MM.1S (cell line): ENCODE results near the gene EXOC3.

Experiments used
- DNase-seq: peaks from one replicate; pipeline ENCODE4 v3.0.0-alpha.2; 2015
- H2AFZ ChIP-seq: fragments of 300-600 bp; sonication (generic); 2 replicates; pipeline ENCODE4 v1.6.0; 2016; ENCODE audit warnings: antibody characterized with exemption, low read length
- H3F3A ChIP-seq: fragments of 300-600 bp; sonication (generic); 2 replicates; pipeline ENCODE4 v1.6.1; 2016; ENCODE audit warnings: mild to moderate bottlenecking, antibody characterized with exemption, low read length, moderate library complexity, mixed read lengths; ENCODE audit not compliant: insufficient read depth
- H3K27ac ChIP-seq: fragments of 300-600 bp; sonication (generic); 2 replicates; pipeline ENCODE4 v1.5.1; 2016; ENCODE audit warnings: mild to moderate bottlenecking, low read length
- H3K27me3 ChIP-seq: fragments of 300-600 bp; sonication (generic); replicated peaks from 2 replicates; pipeline ENCODE4 v1.6.0; 2016; ENCODE audit warnings: low read length; ENCODE audit not compliant: insufficient read depth
- H3K36me3 ChIP-seq: fragments of 300-600 bp; sonication (generic); replicated peaks from 2 replicates; pipeline ENCODE4 v1.6.1; 2016; ENCODE audit warnings: mild to moderate bottlenecking, low read length, mixed read lengths; ENCODE audit not compliant: insufficient read depth
- H3K4me1 ChIP-seq: fragments of 300-600 bp; sonication (generic); 2 replicates; pipeline ENCODE4 v1.6.1; 2016; ENCODE audit warnings: low read length, mixed read lengths
- H3K4me2 ChIP-seq: fragments of 300-600 bp; sonication (generic); 2 replicates; pipeline ENCODE4 v1.6.0; 2016; ENCODE audit warnings: low read depth, low read length
- H3K4me3 ChIP-seq: fragments of 300-600 bp; sonication (generic); 2 replicates; pipeline ENCODE4 v1.5.1; 2016; ENCODE audit warnings: low read length, mixed read lengths
- H3K79me2 ChIP-seq: fragments of 300-600 bp; sonication (generic); 2 replicates; pipeline ENCODE4 v1.6.1; 2016; ENCODE audit warnings: mixed run types, low read length, mixed read lengths
- H3K9ac ChIP-seq: fragments of 300-600 bp; sonication (generic); 2 replicates; pipeline ENCODE4 v1.6.1; 2016; ENCODE audit warnings: low read length, mixed read lengths
- H3K9me2 ChIP-seq: fragments of 300-600 bp; sonication (generic); replicated peaks from 2 replicates; pipeline ENCODE4 v1.6.1; 2016; ENCODE audit warnings: mild to moderate bottlenecking, low read length, mixed read lengths; ENCODE audit not compliant: insufficient read depth
- H3K9me3 ChIP-seq: fragments of 300-600 bp; sonication (generic); replicated peaks from 2 replicates; pipeline ENCODE4 v1.6.1; 2016; ENCODE audit warnings: mild to moderate bottlenecking, low read length, mixed read lengths; ENCODE audit not compliant: insufficient read depth
- H4K20me1 ChIP-seq: fragments of 300-600 bp; sonication (generic); 2 replicates; pipeline ENCODE4 v1.6.1; 2016; ENCODE audit warnings: mild to moderate bottlenecking, low read length, moderate library complexity, mixed read lengths; ENCODE audit not compliant: insufficient read depth
- EZH2 ChIP-seq: fragments of 300-600 bp; sonication (generic); optimal IDR thresholded peaks from 2 replicates; pipeline ENCODE3; 2017; ENCODE audit warnings: low read depth, mild to moderate bottlenecking, antibody characterized with exemption, low read length, mixed read lengths
- EZH2phosphoT487 ChIP-seq: fragments of 300-600 bp; sonication (generic); IDR thresholded peaks from 2 replicates; pipeline ENCODE4 v1.6.1; 2018; ENCODE audit warnings: antibody characterized with exemption, low read length
- TF ChIP-seq, protein P1 (sequence below): fragments of 300-600 bp; sonication (generic); IDR thresholded peaks from 2 replicates; pipeline ENCODE4 v1.5.1; 2016; ENCODE audit warnings: antibody characterized with exemption, low read length, mixed read lengths

The EXOC3 gene

DNA sequence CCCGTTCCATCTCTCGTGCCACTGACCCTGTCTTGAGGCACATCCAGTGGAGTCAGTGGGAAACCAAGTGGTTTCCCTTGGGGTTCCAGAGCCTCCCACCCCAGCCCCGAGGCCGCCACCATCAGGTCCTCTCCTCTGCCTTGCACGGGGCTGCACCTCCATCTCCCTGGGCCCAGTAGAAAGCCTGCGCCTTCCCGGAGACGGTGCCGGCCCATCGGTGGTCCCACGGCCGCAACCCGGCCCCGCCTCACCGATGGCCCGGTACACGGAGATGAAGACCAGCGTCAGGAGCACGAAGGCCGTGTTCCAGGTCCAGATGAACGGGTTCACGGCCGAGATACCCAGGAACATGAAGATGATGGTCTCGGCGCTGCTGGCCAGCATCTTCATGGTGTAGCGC is 40.0 kb downstream of the EXOC3 start:
- no peak for DNase-seq
- Histone ChIP-seq H3K36me3 (no peaks in the 10 kb centered on the region), H3K4me1 (no peaks in the 10 kb centered on the region), H3K9me3 (no peaks in the 10 kb centered on the region), H3K9me2 (no peaks in the 10 kb centered on the region), H3K4me3 (no peak overlapping the region), H3K27me3 (peaks cover 63% of the 10 kb centered on the region), H3K27ac (no peak overlapping the region), H4K20me1 (no peaks in the 10 kb centered on the region), H2AFZ (no peak overlapping the region), H3K9ac (no peak overlapping the region), H3K79me2 (no peaks in the 10 kb centered on the region), H3F3A (no peaks in the 10 kb centered on the region), H3K4me2 (no peak overlapping the region)
- TF ChIP-seq, protein P1, sequence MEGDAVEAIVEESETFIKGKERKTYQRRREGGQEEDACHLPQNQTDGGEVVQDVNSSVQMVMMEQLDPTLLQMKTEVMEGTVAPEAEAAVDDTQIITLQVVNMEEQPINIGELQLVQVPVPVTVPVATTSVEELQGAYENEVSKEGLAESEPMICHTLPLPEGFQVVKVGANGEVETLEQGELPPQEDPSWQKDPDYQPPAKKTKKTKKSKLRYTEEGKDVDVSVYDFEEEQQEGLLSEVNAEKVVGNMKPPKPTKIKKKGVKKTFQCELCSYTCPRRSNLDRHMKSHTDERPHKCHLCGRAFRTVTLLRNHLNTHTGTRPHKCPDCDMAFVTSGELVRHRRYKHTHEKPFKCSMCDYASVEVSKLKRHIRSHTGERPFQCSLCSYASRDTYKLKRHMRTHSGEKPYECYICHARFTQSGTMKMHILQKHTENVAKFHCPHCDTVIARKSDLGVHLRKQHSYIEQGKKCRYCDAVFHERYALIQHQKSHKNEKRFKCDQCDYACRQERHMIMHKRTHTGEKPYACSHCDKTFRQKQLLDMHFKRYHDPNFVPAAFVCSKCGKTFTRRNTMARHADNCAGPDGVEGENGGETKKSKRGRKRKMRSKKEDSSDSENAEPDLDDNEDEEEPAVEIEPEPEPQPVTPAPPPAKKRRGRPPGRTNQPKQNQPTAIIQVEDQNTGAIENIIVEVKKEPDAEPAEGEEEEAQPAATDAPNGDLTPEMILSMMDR, result no peak
- TF ChIP-seq EZH2phosphoT487, result no peak
- no peak for TF ChIP-seq EZH2

DNA sequence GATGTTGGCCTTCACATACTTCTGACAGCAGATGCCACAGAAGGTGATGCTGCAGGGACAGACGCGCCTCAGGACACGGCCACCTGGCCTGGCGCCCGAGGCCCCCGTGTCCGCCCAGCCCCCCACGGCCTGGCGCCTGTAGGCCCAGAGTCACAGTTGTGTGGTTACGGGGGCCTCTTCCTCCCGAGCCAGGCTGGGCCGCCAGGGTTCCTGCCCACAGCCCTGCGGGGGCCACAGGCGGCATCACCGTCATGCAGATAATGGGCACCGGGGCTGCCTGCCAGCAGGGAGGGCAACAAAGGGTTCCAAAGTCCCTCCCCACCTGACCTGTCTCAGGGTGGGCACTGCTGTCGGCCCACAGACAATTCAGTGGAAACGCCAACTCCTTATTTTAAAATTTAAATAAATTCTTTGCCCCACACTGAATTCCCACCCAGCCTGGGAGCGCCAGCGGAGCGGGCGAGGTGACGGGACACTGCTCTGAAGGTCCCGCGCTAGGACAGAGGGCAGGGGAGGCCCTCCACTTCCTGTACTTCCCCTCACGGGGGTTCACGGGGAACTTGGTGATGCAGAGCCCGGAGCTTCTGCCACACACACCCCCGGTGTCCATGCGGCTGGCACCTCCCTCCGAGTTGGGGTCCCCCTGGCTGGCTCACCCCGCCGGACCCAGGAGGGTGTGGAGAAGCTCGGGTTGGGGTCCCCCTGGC is 40.6 kb downstream of the EXOC3 start:
- Histone ChIP-seq H3F3A (no peaks in the 10 kb centered on the region), H3K4me1 (no peaks in the 10 kb centered on the region), H3K27me3 (peaks cover 62% of the 10 kb centered on the region), H3K4me3 (no peak overlapping the region), H3K4me2 (no peak overlapping the region), H3K79me2 (no peaks in the 10 kb centered on the region), H3K9me3 (no peaks in the 10 kb centered on the region), H4K20me1 (no peaks in the 10 kb centered on the region), H3K36me3 (no peaks in the 10 kb centered on the region), H3K27ac (no peak overlapping the region), H3K9me2 (no peaks in the 10 kb centered on the region), H3K9ac (no peak overlapping the region), H2AFZ (no peak overlapping the region)
- no peak for TF ChIP-seq EZH2
- TF ChIP-seq, protein P1, result no peak
- no peak for TF ChIP-seq EZH2phosphoT487
- no peak for DNase-seq

DNA sequence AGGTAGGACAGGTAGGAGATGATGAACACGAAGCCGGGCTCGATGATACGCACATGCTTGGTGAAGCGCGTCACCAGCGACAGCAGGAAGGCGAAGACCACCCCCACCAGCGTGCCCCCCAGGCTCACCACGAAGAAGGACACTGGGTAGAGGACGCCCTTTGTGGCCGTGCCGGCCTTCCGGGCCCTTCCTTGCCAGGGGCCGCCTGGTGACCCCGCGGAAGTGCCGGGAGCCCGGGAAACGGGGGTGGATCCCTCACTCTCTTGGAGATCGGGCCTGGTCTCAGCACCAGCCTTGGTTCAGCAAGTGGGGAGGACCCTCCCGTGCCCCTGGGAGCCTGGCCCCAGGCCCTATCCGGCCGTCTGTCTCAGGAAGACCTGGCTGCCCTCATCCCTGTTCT is 41.6 kb downstream of the EXOC3 start:
- Histone ChIP-seq H3K9me2 (no peaks in the 10 kb centered on the region), H3K9me3 (no peaks in the 10 kb centered on the region), H3K27ac (no peak overlapping the region), H3K79me2 (no peaks in the 10 kb centered on the region), H3K36me3 (no peaks in the 10 kb centered on the region), H3F3A (no peaks in the 10 kb centered on the region), H2AFZ (no peak overlapping the region), H3K4me1 (no peaks in the 10 kb centered on the region), H4K20me1 (no peaks in the 10 kb centered on the region), H3K9ac (no peak overlapping the region), H3K27me3 (peaks cover 62% of the 10 kb centered on the region), H3K4me3 (no peak overlapping the region), H3K4me2 (no peak overlapping the region)
- no peak for DNase-seq
- TF ChIP-seq EZH2phosphoT487, result no peak

DNA sequence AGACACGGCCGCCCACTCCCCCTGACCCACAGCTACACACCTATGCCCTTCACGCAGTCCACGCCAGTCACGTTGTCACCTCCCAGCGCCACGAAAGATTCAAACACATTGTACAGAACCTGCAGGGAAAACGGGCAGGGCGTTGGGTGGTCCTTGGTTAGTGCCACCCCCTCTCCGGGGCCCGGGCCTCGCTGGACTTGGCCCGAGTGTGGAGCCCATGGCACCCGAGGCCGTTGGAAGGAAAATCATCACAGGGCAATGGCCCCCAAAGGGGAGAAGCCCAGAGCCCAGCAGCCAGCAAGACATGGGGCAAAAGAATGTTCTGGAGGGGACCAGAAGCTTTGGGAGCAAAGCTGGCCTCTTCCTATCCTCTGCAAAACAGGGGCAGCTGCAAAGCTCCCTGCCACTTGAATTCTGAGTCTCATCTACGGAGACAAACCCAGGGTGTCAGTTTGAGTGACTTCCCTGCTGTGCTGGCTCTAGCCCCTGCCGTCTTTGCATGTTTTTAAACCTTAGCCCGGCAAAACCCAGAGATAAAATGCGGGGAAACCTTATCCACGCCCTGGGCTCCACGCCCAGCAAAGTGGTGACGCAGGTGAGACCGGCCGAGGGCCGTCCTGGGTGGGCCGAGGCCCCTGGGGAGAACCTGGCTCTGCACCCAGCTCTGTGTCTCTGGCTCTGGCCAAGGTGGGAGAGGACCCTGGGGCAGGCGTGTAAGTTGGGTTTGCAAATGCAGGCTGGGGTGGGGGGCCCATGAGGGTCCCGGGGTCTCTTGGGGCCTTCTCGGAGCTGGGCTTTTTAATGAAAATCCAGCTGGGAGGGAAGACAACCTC is 42.4 kb downstream of the EXOC3 start:
- H2AFZ ChIP-seq, result no peak overlapping the region
- H3K27me3 ChIP-seq, result peaks cover 64% of the 10 kb centered on the region
- no peaks in the 10 kb centered on the region for H3K79me2 ChIP-seq
- H3K9me2 ChIP-seq, result no peaks in the 10 kb centered on the region
- H3K9me3 ChIP-seq, result no peaks in the 10 kb centered on the region
- no peak overlapping the region for H3K4me2 ChIP-seq
- H3F3A ChIP-seq, result no peaks in the 10 kb centered on the region
- no peak overlapping the region for H3K27ac ChIP-seq
- H3K4me1 ChIP-seq, result no peaks in the 10 kb centered on the region
- H4K20me1 ChIP-seq, result no peaks in the 10 kb centered on the region
- H3K9ac ChIP-seq, result no peak overlapping the region
- H3K36me3 ChIP-seq, result no peaks in the 10 kb centered on the region
- no peak for DNase-seq
- no peak overlapping the region for H3K4me3 ChIP-seq
- TF ChIP-seq EZH2phosphoT487 (no peak), EZH2 (no peak)
- TF ChIP-seq, protein P1, result no peak
